Measurements from ENCODE around the gene TACC2. TPM values are rescaled to one million over a fixed set of nuclear protein-coding genes. Genes with fewer than 3 reads are reported as not detected.

TACC2 gene
- total and polyA plus RNA-seq, 9 of the 15 experiments (the other 6 are each of a cell fraction or from before 2014, with no cell fraction given), result under 0.01 to 0.35 (median 0.03) TPM; not detected in 6

GRCh38 chr10:122112021-122112616 lies 123.2 kb downstream of the TACC2 start (continued):
- TF ChIP-seq DEAF1 (CRISPR knock-in tag; IDR thresholded peaks at IDR 0.05), result no peak
- no peak for TF ChIP-seq ZNF165 (CRISPR knock-in tag; IDR thresholded peaks at IDR 0.05; ENCODE audit: borderline replicate concordance)
- TF ChIP-seq DLX4 (CRISPR knock-in tag; IDR thresholded peaks at IDR 0.05), result no peak
- no peak for TF ChIP-seq PHF8 (IDR thresholded peaks at IDR 0.05; ENCODE audit: borderline replicate concordance, low read length)
- TF ChIP-seq HNRNPL (IDR thresholded peaks at IDR 0.05; ENCODE audit: low read depth, low read length), result no peak
- no peak for TF ChIP-seq ZNF696 (CRISPR knock-in tag; conservative IDR thresholded peaks at IDR 0.05)
- no peak for TF ChIP-seq ZBTB26 (CRISPR knock-in tag; IDR thresholded peaks at IDR 0.05)
- TF ChIP-seq PTTG1 (tag; IDR thresholded peaks at IDR 0.05; ENCODE audit: low read depth), result no peak
- no peak for TF ChIP-seq ID3 (CRISPR knock-in tag; IDR thresholded peaks at IDR 0.05)
- TF ChIP-seq ID3 (tag; IDR thresholded peaks at IDR 0.05), result no peak
